ENCODE results near the gene GLT1D1.
"Not testable (repeated sequence)": the region's sequence is repeated elsewhere in the genome, so short reads cannot be mapped to it uniquely, and the experiment has no call there.

The GLT1D1 gene

GRCh38 chr12:128833418-128833817, 19.9 kb upstream of the GLT1D1 start:
- DNase-seq (no peak), ATAC-seq (ENCODE audit: insufficient read depth, low read depth) (no peak)
- H3K4me1 ChIP-seq (ENCODE audit: insufficient read depth, low read length) = no peaks in the 10 kb centered on the region
- no peaks in the 10 kb centered on the region for H3K27me3 ChIP-seq (ENCODE audit: insufficient read depth, low read length, poor library complexity)
- no peak overlapping the region for H3K4me2 ChIP-seq (ENCODE audit: insufficient read depth, low read length)
- H3K79me2 ChIP-seq (ENCODE audit: insufficient read depth, low read length) = no peaks in the 10 kb centered on the region
- TF ChIP-seq EZH2 (IDR thresholded peaks at IDR 0.05; ENCODE audit: borderline replicate concordance, low read depth, low read length, severe bottlenecking) = no peak
- TF ChIP-seq, protein P1, sequence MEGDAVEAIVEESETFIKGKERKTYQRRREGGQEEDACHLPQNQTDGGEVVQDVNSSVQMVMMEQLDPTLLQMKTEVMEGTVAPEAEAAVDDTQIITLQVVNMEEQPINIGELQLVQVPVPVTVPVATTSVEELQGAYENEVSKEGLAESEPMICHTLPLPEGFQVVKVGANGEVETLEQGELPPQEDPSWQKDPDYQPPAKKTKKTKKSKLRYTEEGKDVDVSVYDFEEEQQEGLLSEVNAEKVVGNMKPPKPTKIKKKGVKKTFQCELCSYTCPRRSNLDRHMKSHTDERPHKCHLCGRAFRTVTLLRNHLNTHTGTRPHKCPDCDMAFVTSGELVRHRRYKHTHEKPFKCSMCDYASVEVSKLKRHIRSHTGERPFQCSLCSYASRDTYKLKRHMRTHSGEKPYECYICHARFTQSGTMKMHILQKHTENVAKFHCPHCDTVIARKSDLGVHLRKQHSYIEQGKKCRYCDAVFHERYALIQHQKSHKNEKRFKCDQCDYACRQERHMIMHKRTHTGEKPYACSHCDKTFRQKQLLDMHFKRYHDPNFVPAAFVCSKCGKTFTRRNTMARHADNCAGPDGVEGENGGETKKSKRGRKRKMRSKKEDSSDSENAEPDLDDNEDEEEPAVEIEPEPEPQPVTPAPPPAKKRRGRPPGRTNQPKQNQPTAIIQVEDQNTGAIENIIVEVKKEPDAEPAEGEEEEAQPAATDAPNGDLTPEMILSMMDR (IDR thresholded peaks at IDR 0.05; ENCODE audit: borderline replicate concordance, extremely low read depth, low read length, poor library complexity, severe bottlenecking) = no peak
- no peaks in the 10 kb centered on the region for H3K36me3 ChIP-seq (ENCODE audit: insufficient read depth, low read length)
- H3K4me3 ChIP-seq (ENCODE audit: low read depth in 1 of 2, low read length in 2 of 2) = no peak overlapping the region
- no peaks in the 10 kb centered on the region for H3K9me3 ChIP-seq (ENCODE audit: insufficient read depth, low read length, severe bottlenecking)
- H2AFZ ChIP-seq (ENCODE audit: low read depth, low read length) = no peak overlapping the region
- H3K9ac ChIP-seq (ENCODE audit: low read depth, low read length) = no peak overlapping the region
- no peak overlapping the region for H3K27ac ChIP-seq (ENCODE audit: low read length)
- no peaks in the 10 kb centered on the region for H4K20me1 ChIP-seq (ENCODE audit: insufficient read depth, low read length)

DNA sequence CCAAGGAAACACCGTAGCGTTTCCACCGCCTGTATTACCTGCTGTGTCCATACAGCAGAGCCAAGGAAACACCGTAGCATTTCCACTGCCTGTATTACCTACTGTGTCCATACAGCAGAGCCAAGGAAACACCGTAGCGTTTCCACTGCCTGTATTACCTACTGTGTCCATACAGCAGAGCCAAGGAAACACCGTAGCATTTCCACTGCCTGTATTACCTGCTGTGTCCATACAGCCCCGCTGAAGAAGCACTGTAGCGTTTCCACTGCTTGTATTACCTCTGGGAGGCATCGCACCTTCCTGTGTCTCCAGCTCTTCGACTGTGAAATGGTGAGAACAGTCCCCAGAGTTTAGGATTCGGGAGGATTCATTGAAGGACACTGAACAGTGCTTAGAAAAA, 13.4 kb upstream of the GLT1D1 start:
- H3K4me2 ChIP-seq (ENCODE audit: insufficient read depth, low read length); H2AFZ ChIP-seq (ENCODE audit: low read depth, low read length); H3K9ac ChIP-seq (ENCODE audit: low read depth, low read length); ATAC-seq (ENCODE audit: insufficient read depth, low read depth); H3K4me3 ChIP-seq (ENCODE audit: low read depth in 1 of 2, low read length in 2 of 2); H3K27me3 ChIP-seq (ENCODE audit: insufficient read depth, low read length, poor library complexity); DNase-seq; H3K36me3 ChIP-seq (ENCODE audit: insufficient read depth, low read length); H3K9me3 ChIP-seq (ENCODE audit: insufficient read depth, low read length, severe bottlenecking); H4K20me1 ChIP-seq (ENCODE audit: insufficient read depth, low read length); H3K27ac ChIP-seq (ENCODE audit: low read length); H3K79me2 ChIP-seq (ENCODE audit: insufficient read depth, low read length): not testable (repeated sequence)
- peaks cover 20% of the 10 kb centered on the region for H3K4me1 ChIP-seq (ENCODE audit: insufficient read depth, low read length)

GRCh38 chr12:128840862-128841468, 12.3 kb upstream of the GLT1D1 start:
- no peak overlapping the region for H2AFZ ChIP-seq (ENCODE audit: low read depth, low read length)
- peaks cover 20% of the 10 kb centered on the region for H3K4me1 ChIP-seq (ENCODE audit: insufficient read depth, low read length)
- H3K9me3 ChIP-seq (ENCODE audit: insufficient read depth, low read length, severe bottlenecking) = no peaks in the 10 kb centered on the region
- no peaks in the 10 kb centered on the region for H4K20me1 ChIP-seq (ENCODE audit: insufficient read depth, low read length)
- no peaks in the 10 kb centered on the region for H3K79me2 ChIP-seq (ENCODE audit: insufficient read depth, low read length)
- no peak overlapping the region for H3K9ac ChIP-seq (ENCODE audit: low read depth, low read length)
- no peak overlapping the region for H3K4me3 ChIP-seq (ENCODE audit: low read depth in 1 of 2, low read length in 2 of 2)
- no peaks in the 10 kb centered on the region for H3K27me3 ChIP-seq (ENCODE audit: insufficient read depth, low read length, poor library complexity)
- DNase-seq = peak; percentile 17
- peak overlapping the region; percentile 48; the same call in 1 of the 2 replicates for H3K4me2 ChIP-seq (ENCODE audit: insufficient read depth, low read length)
- ATAC-seq (ENCODE audit: insufficient read depth, low read depth) = peak; percentile 65
- no peaks in the 10 kb centered on the region for H3K36me3 ChIP-seq (ENCODE audit: insufficient read depth, low read length)
- TF ChIP-seq EZH2 (IDR thresholded peaks at IDR 0.05; ENCODE audit: borderline replicate concordance, low read depth, low read length, severe bottlenecking) = no peak
- TF ChIP-seq, protein P1 (IDR thresholded peaks at IDR 0.05; ENCODE audit: borderline replicate concordance, extremely low read depth, low read length, poor library complexity, severe bottlenecking) = no peak
- H3K27ac ChIP-seq (ENCODE audit: low read length) = no peak overlapping the region

DNA sequence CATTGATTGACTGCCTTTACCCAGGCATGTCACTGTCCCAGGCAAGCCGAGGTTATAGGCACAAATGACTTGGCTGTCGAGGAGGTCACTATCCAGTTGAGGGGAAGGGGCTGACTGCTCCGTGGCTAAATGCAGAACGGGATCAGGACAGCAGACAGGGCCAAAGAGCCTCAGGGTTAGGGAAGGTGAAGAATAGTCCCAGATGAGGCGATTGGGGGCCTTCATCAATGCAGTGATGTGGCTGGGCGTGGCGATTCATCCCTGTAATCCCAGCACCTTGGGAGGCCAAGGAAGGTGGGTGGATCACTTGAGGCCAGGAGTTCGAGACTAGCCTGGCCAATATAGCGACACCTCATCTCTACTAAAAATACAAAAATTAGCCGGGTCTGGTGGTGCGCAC, 10.7 kb upstream of the GLT1D1 start:
- ATAC-seq (ENCODE audit: insufficient read depth, low read depth) (no peak), DNase-seq (no peak)
- H3K4me1 ChIP-seq (ENCODE audit: insufficient read depth, low read length) = peaks cover 20% of the 10 kb centered on the region
- no peak overlapping the region for H3K27ac ChIP-seq (ENCODE audit: low read length)
- H3K27me3 ChIP-seq (ENCODE audit: insufficient read depth, low read length, poor library complexity) = no peaks in the 10 kb centered on the region
- TF ChIP-seq, protein P1 (IDR thresholded peaks at IDR 0.05; ENCODE audit: borderline replicate concordance, extremely low read depth, low read length, poor library complexity, severe bottlenecking) = no peak
- TF ChIP-seq EZH2 (IDR thresholded peaks at IDR 0.05; ENCODE audit: borderline replicate concordance, low read depth, low read length, severe bottlenecking) = no peak
- no peaks in the 10 kb centered on the region for H3K79me2 ChIP-seq (ENCODE audit: insufficient read depth, low read length)
- H3K9ac ChIP-seq (ENCODE audit: low read depth, low read length) = no peak overlapping the region
- H2AFZ ChIP-seq (ENCODE audit: low read depth, low read length) = no peak overlapping the region
- H3K36me3 ChIP-seq (ENCODE audit: insufficient read depth, low read length) = no peaks in the 10 kb centered on the region
- H3K4me2 ChIP-seq (ENCODE audit: insufficient read depth, low read length) = no peak overlapping the region
- H3K4me3 ChIP-seq (ENCODE audit: low read depth in 1 of 2, low read length in 2 of 2) = no peak overlapping the region
- no peaks in the 10 kb centered on the region for H4K20me1 ChIP-seq (ENCODE audit: insufficient read depth, low read length)
- H3K9me3 ChIP-seq (ENCODE audit: insufficient read depth, low read length, severe bottlenecking) = no peaks in the 10 kb centered on the region

All from DND-41 (cell line).